ENCODE measurements around the gene RFK.

Gene RFK

GRCh38 chr9:76423216-76424177 is 29.3 kb upstream of the RFK start:
- TF ChIP-seq SUZ12 (IDR thresholded peaks at IDR 0.05; ENCODE audit: extremely low read depth, insufficient read depth, insufficient read length) (no peak), ZNF274 (IDR thresholded peaks at IDR 0.05; ENCODE audit: low read depth, low read length) (no peak), YY1 (IDR thresholded peaks at IDR 0.05; ENCODE audit: insufficient read depth, insufficient read length) (no peak)
- H3K9ac ChIP-seq (ENCODE audit: insufficient read length, low read depth) = no peak overlapping the region
- DNase-seq (ENCODE audit: low read depth, low spot score) = no peak

GRCh38 chr9:76419782-76420380 is 25.7 kb upstream of the RFK start:
- Histone ChIP-seq H3K9ac (ENCODE audit: insufficient read length, low read depth) (no peak overlapping the region), H3K4me1 (ENCODE audit: insufficient read depth, insufficient read length) (no peaks in the 10 kb centered on the region), H3K9me3 (ENCODE audit: insufficient read depth, low read length) (peaks cover 9% of the 10 kb centered on the region; the same call in 1 of the 2 replicates), H3K4me3 (ENCODE audit: insufficient read length, low read depth) (no peak overlapping the region), H3K27me3 (ENCODE audit: insufficient read depth, insufficient read length) (no peaks in the 10 kb centered on the region), H3K36me3 (ENCODE audit: insufficient read depth, insufficient read length, low read length) (no peaks in the 10 kb centered on the region)
- no peak for DNase-seq (ENCODE audit: low read depth, low spot score)
- TF ChIP-seq SUZ12 (IDR thresholded peaks at IDR 0.05; ENCODE audit: extremely low read depth, insufficient read depth, insufficient read length) (no peak), ZNF274 (IDR thresholded peaks at IDR 0.05; ENCODE audit: low read depth, low read length) (no peak), YY1 (IDR thresholded peaks at IDR 0.05; ENCODE audit: insufficient read depth, insufficient read length) (no peak)

More at GRCh38 chr9:76423216-76424177, 29.3 kb upstream of the RFK start:
- Histone ChIP-seq H3K36me3 (ENCODE audit: insufficient read depth, insufficient read length, low read length) (no peaks in the 10 kb centered on the region), H3K9me3 (ENCODE audit: insufficient read depth, low read length) (peaks cover 6% of the 10 kb centered on the region; the same call in 1 of the 2 replicates), H3K4me3 (ENCODE audit: insufficient read length, low read depth) (no peak overlapping the region), H3K4me1 (ENCODE audit: insufficient read depth, insufficient read length) (no peaks in the 10 kb centered on the region), H3K27me3 (ENCODE audit: insufficient read depth, insufficient read length) (no peaks in the 10 kb centered on the region)

GRCh38 chr9:76417394-76417793 is 23.2 kb upstream of the RFK start:
- peak; percentile 44 for DNase-seq (ENCODE audit: low read depth, low spot score)
- H3K4me1 ChIP-seq (ENCODE audit: insufficient read depth, insufficient read length) = no peaks in the 10 kb centered on the region
- no peaks in the 10 kb centered on the region for H3K36me3 ChIP-seq (ENCODE audit: insufficient read depth, insufficient read length, low read length)
- no peaks in the 10 kb centered on the region for H3K27me3 ChIP-seq (ENCODE audit: insufficient read depth, insufficient read length)
- TF ChIP-seq ZNF274 (IDR thresholded peaks at IDR 0.05; ENCODE audit: low read depth, low read length) (no peak), SUZ12 (IDR thresholded peaks at IDR 0.05; ENCODE audit: extremely low read depth, insufficient read depth, insufficient read length) (no peak), YY1 (IDR thresholded peaks at IDR 0.05; ENCODE audit: insufficient read depth, insufficient read length) (no peak)
- no peak overlapping the region for H3K4me3 ChIP-seq (ENCODE audit: insufficient read length, low read depth)
- no peak overlapping the region for H3K9ac ChIP-seq (ENCODE audit: insufficient read length, low read depth)
- peaks cover 9% of the 10 kb centered on the region; the same call in 1 of the 2 replicates for H3K9me3 ChIP-seq (ENCODE audit: insufficient read depth, low read length)

- Histone ChIP-seq H3K4me1 (ENCODE audit: insufficient read depth, insufficient read length) (no peaks in the 10 kb centered on the region), H3K36me3 (ENCODE audit: insufficient read depth, insufficient read length, low read length) (no peaks in the 10 kb centered on the region), H3K4me3 (ENCODE audit: insufficient read length, low read depth) (no peak overlapping the region), H3K27me3 (ENCODE audit: insufficient read depth, insufficient read length) (no peaks in the 10 kb centered on the region), H3K9me3 (ENCODE audit: insufficient read depth, low read length) (peaks cover 9% of the 10 kb centered on the region; the same call in 1 of the 2 replicates), H3K9ac (ENCODE audit: insufficient read length, low read depth) (no peak overlapping the region)
- TF ChIP-seq SUZ12 (IDR thresholded peaks at IDR 0.05; ENCODE audit: extremely low read depth, insufficient read depth, insufficient read length) = no peak
- TF ChIP-seq YY1 (IDR thresholded peaks at IDR 0.05; ENCODE audit: insufficient read depth, insufficient read length) = no peak
- TF ChIP-seq ZNF274 (IDR thresholded peaks at IDR 0.05; ENCODE audit: low read depth, low read length) = no peak
- DNase-seq (ENCODE audit: low read depth, low spot score) = no peak
Observed at GRCh38 chr9:76415731-76416130, 21.5 kb upstream of the RFK start.

- TF ChIP-seq YY1 (IDR thresholded peaks at IDR 0.05; ENCODE audit: insufficient read depth, insufficient read length) (no peak), ZNF274 (IDR thresholded peaks at IDR 0.05; ENCODE audit: low read depth, low read length) (no peak), SUZ12 (IDR thresholded peaks at IDR 0.05; ENCODE audit: extremely low read depth, insufficient read depth, insufficient read length) (no peak)
- no peak for DNase-seq (ENCODE audit: low read depth, low spot score)
- H3K36me3 ChIP-seq (ENCODE audit: insufficient read depth, insufficient read length, low read length) = no peaks in the 10 kb centered on the region
- no peaks in the 10 kb centered on the region for H3K4me1 ChIP-seq (ENCODE audit: insufficient read depth, insufficient read length)
- no peaks in the 10 kb centered on the region for H3K27me3 ChIP-seq (ENCODE audit: insufficient read depth, insufficient read length)
- peaks cover 9% of the 10 kb centered on the region; the same call in 1 of the 2 replicates for H3K9me3 ChIP-seq (ENCODE audit: insufficient read depth, low read length)
- H3K4me3 ChIP-seq (ENCODE audit: insufficient read length, low read depth) = no peak overlapping the region
- H3K9ac ChIP-seq (ENCODE audit: insufficient read length, low read depth) = no peak overlapping the region
Observed at GRCh38 chr9:76415154-76415553, 20.9 kb upstream of the RFK start.

GRCh38 chr9:76414661-76415060 is 20.4 kb upstream of the RFK start:
- peaks cover 9% of the 10 kb centered on the region; the same call in 1 of the 2 replicates for H3K9me3 ChIP-seq (ENCODE audit: insufficient read depth, low read length)
- no peak overlapping the region for H3K9ac ChIP-seq (ENCODE audit: insufficient read length, low read depth)
- H3K27me3 ChIP-seq (ENCODE audit: insufficient read depth, insufficient read length) = no peaks in the 10 kb centered on the region
- H3K36me3 ChIP-seq (ENCODE audit: insufficient read depth, insufficient read length, low read length) = no peaks in the 10 kb centered on the region
- no peaks in the 10 kb centered on the region for H3K4me1 ChIP-seq (ENCODE audit: insufficient read depth, insufficient read length)
- no peak overlapping the region for H3K4me3 ChIP-seq (ENCODE audit: insufficient read length, low read depth)
- no peak for DNase-seq (ENCODE audit: low read depth, low spot score)
- TF ChIP-seq SUZ12 (IDR thresholded peaks at IDR 0.05; ENCODE audit: extremely low read depth, insufficient read depth, insufficient read length) (no peak), YY1 (IDR thresholded peaks at IDR 0.05; ENCODE audit: insufficient read depth, insufficient read length) (no peak), ZNF274 (IDR thresholded peaks at IDR 0.05; ENCODE audit: low read depth, low read length) (no peak)

- peaks cover 4% of the 10 kb centered on the region; the same call in 1 of the 2 replicates for H3K9me3 ChIP-seq (ENCODE audit: insufficient read depth, low read length)
- H3K4me3 ChIP-seq (ENCODE audit: insufficient read length, low read depth) = no peak overlapping the region
Observed at GRCh38 chr9:76413658-76414057, 19.4 kb upstream of the RFK start.

More at GRCh38 chr9:76413658-76414057, 19.4 kb upstream of the RFK start:
- no peak for DNase-seq (ENCODE audit: low read depth, low spot score)
- Histone ChIP-seq H3K36me3 (ENCODE audit: insufficient read depth, insufficient read length, low read length) (no peaks in the 10 kb centered on the region), H3K9ac (ENCODE audit: insufficient read length, low read depth) (no peak overlapping the region), H3K4me1 (ENCODE audit: insufficient read depth, insufficient read length) (no peaks in the 10 kb centered on the region), H3K27me3 (ENCODE audit: insufficient read depth, insufficient read length) (no peaks in the 10 kb centered on the region)
- no peak for TF ChIP-seq SUZ12 (IDR thresholded peaks at IDR 0.05; ENCODE audit: extremely low read depth, insufficient read depth, insufficient read length)
- no peak for TF ChIP-seq YY1 (IDR thresholded peaks at IDR 0.05; ENCODE audit: insufficient read depth, insufficient read length)
- no peak for TF ChIP-seq ZNF274 (IDR thresholded peaks at IDR 0.05; ENCODE audit: low read depth, low read length)

All from NT2/D1 (cell line).